PC-3 (cell line): ENCODE data around the gene GALR3. TPM values are rescaled to one million over a fixed set of nuclear protein-coding genes. Genes with fewer than 3 reads are reported as not detected.

Experiments used
- ATAC-seq: fragments of 200-7000 bp; cut with Tn5 transposase; 2 replicates; pipeline ENCODE4 v1.9.1; 2020; ENCODE audit warnings: mild to moderate bottlenecking, moderate library complexity
- BruUV-seq: library from RNA; stranded (reverse); fragments of 400-500 nt; replicated peaks from 2 replicates; lab custom pipeline; 2021; lab: Mats Ljungman, UMichigan
- CTCF ChIA-PET: fragments of 300-600 bp; sonication (Branson Sonifier 250); formaldehyde crosslinking; loops from one replicate; lab custom pipeline; 2022; ENCODE audit warnings: antibody characterized with exemption; lab: Charles Lee
- POLR2A ChIA-PET: fragments of 300-600 bp; sonication (Branson Sonifier 250); formaldehyde crosslinking; loops from one replicate; lab custom pipeline; 2022; ENCODE audit warnings: antibody characterized with exemption; ENCODE audit not compliant: unreplicated experiment; lab: Charles Lee
- DNase-seq: peaks from one replicate; pipeline ENCODE4 v3.0.0-alpha.2; 2015
- H2AFZ ChIP-seq: fragments of 300-600 bp; sonication (generic); 2 replicates; pipeline ENCODE4 v1.6.0; 2016; ENCODE audit warnings: antibody characterized with exemption, low read length
- H3F3A ChIP-seq: fragments of 300-600 bp; sonication (generic); one replicate; pipeline ENCODE4 v1.6.0; 2017; ENCODE audit warnings: antibody characterized with exemption, low read length, control low read depth, mild to moderate bottlenecking; ENCODE audit not compliant: unreplicated experiment
- H3K27ac ChIP-seq: fragments of 300-600 bp; sonication (generic); 2 replicates; pipeline ENCODE4 v1.5.1; 2016; ENCODE audit warnings: mild to moderate bottlenecking, low read length
- H3K27me3 ChIP-seq: fragments of 300-600 bp; sonication (generic); 2 replicates; pipeline ENCODE4 v1.6.1; 2016; ENCODE audit warnings: low read length, mixed read lengths
- H3K36me3 ChIP-seq: fragments of 300-600 bp; sonication (generic); 2 replicates; pipeline ENCODE4 v1.6.1; 2016; ENCODE audit warnings: low read depth, mixed run types, low read length, mixed read lengths
- H3K4me1 ChIP-seq: fragments of 300-600 bp; sonication (generic); 2 replicates; pipeline ENCODE4 v1.5.1; 2016; ENCODE audit warnings: low read length; ENCODE audit not compliant: insufficient read depth
- H3K4me2 ChIP-seq: fragments of 300-600 bp; sonication (generic); 2 replicates; pipeline ENCODE4 v1.6.0; 2016; ENCODE audit warnings: low read length
- H3K4me3 ChIP-seq: fragments of 300-600 bp; sonication (generic); 2 replicates; pipeline ENCODE4 v1.5.1; 2016; ENCODE audit warnings: mild to moderate bottlenecking, low read length, mixed read lengths
- H3K79me2 ChIP-seq: fragments of 300-600 bp; sonication (generic); 2 replicates; pipeline ENCODE4 v1.6.1; 2017; ENCODE audit warnings: low read length, mixed read lengths
- H3K9ac ChIP-seq: fragments of 300-600 bp; sonication (generic); 2 replicates; pipeline ENCODE4 v1.6.0; 2016; ENCODE audit warnings: mild to moderate bottlenecking, low read length
- H3K9me2 ChIP-seq: fragments of 300-600 bp; sonication (generic); replicated peaks from 2 replicates; pipeline ENCODE4 v1.6.1; 2016; ENCODE audit warnings: mixed run types, low read length, mixed read lengths
- H3K9me3 ChIP-seq: fragments of 300-600 bp; sonication (generic); 2 replicates; pipeline ENCODE4 v1.6.1; 2016; ENCODE audit warnings: low read length, mixed read lengths
- H4K20me1 ChIP-seq: fragments of 300-600 bp; sonication (generic); 2 replicates; pipeline ENCODE4 v1.6.1; 2016; ENCODE audit warnings: low read length, mixed read lengths
- CTCF ChIP-seq: fragments of 300-600 bp; sonication (generic); conservative IDR thresholded peaks from 2 replicates; pipeline ENCODE4 v1.5.1; 2017; ENCODE audit warnings: antibody characterized with exemption, low read depth, mild to moderate bottlenecking, low read length
- EZH2 ChIP-seq: fragments of 300-600 bp; sonication (generic); IDR thresholded peaks from one replicate; pipeline ENCODE4 v1.6.1; 2017; ENCODE audit warnings: antibody characterized with exemption, mild to moderate bottlenecking, low read length; ENCODE audit not compliant: unreplicated experiment
- EZH2phosphoT487 ChIP-seq: fragments of 300-600 bp; sonication (generic); IDR thresholded peaks from 2 replicates; pipeline ENCODE4 v1.6.1; 2018; ENCODE audit warnings: mild to moderate bottlenecking, antibody characterized with exemption, low read length, borderline replicate concordance
- intact Hi-C: fragments of 100-400 bp; cut with micrococcal nuclease; formaldehyde crosslinking; loops from 2 replicates; pipeline ENCODE4 v1.9.0; 2023
- total RNA-seq: library from RNA; depleted of rRNA; stranded (reverse); fragments of >200 nt; gene quantifications from 2 replicates; pipeline ENCODE4 v1.2.3, GENCODE V29; 2014

GALR3 gene
- total RNA-seq, 1 experiment from 2014 or later, result not detected

GRCh38 chr22:37808294-37808657, 14.9 kb upstream of the GALR3 start:
- peaks cover 21% of the 10 kb centered on the region for H4K20me1 ChIP-seq
- no peaks in the 10 kb centered on the region for H3K9me3 ChIP-seq
- no peaks in the 10 kb centered on the region for H3K27me3 ChIP-seq
- ChIA-PET POLR2A (interaction anchor here (0.6 to 0.7 kb wide), 2 partner anchors 145 to 202 kb away, joined by 3 to 10 read pairs; partner anchors contain the start of gene POLR2F), CTCF (interaction anchor here (0.7 kb wide), 1 partner anchor 98 kb away, joined by 9 read pairs; the partner anchor contains the start of gene MICALL1)
- H3F3A ChIP-seq, result peaks cover 18% of the 10 kb centered on the region
- H3K36me3 ChIP-seq, result no peaks in the 10 kb centered on the region
- TF ChIP-seq CTCF, result no peak
- TF ChIP-seq EZH2phosphoT487, result no peak
- TF ChIP-seq EZH2, result no peak
- no peak for ATAC-seq
- peak overlapping the region; percentile 98 for H3K4me2 ChIP-seq
- peak overlapping the region; percentile 100 for H3K4me3 ChIP-seq
- peaks cover 30% of the 10 kb centered on the region for H3K79me2 ChIP-seq
- peak overlapping the region; percentile 16; the same call in 1 of the 2 replicates for H3K27ac ChIP-seq
- intact Hi-C loops, result loop anchor here (10.0 kb wide), 1 partner anchor 123 kb away; the partner anchor contains the start of gene NOL12
- peak overlapping the region; percentile 51; the same call in 1 of the 2 replicates for H2AFZ ChIP-seq
- H3K9me2 ChIP-seq, result no peaks in the 10 kb centered on the region
- H3K4me1 ChIP-seq, result peaks cover 12% of the 10 kb centered on the region
- H3K9ac ChIP-seq, result peak overlapping the region; percentile 45
- DNase-seq, result no peak
- BruUV-seq, result no TSS peak

- Histone ChIP-seq H3K27me3 (no peaks in the 10 kb centered on the region), H3K4me3 (no peak overlapping the region), H3F3A (peaks cover 18% of the 10 kb centered on the region), H3K4me2 (no peak overlapping the region), H3K27ac (no peak overlapping the region), H3K79me2 (peaks cover 30% of the 10 kb centered on the region), H2AFZ (no peak overlapping the region), H3K4me1 (peaks cover 5% of the 10 kb centered on the region), H4K20me1 (peaks cover 21% of the 10 kb centered on the region), H3K9me2 (no peaks in the 10 kb centered on the region), H3K36me3 (no peaks in the 10 kb centered on the region), H3K9ac (no peak overlapping the region), H3K9me3 (no peaks in the 10 kb centered on the region)
- no peak for ATAC-seq
- no peak for DNase-seq
- no TSS peak for BruUV-seq
- TF ChIP-seq EZH2phosphoT487, result no peak
- TF ChIP-seq CTCF, result no peak
- no peak for TF ChIP-seq EZH2
- intact Hi-C loops, result loop anchor here (10.0 kb wide), 1 partner anchor 125 kb away; the partner anchor contains the start of gene NOL12
- ChIA-PET CTCF (no interaction called here), POLR2A (interaction anchor here (0.6 to 0.9 kb wide), 2 partner anchors 34 to 144 kb away, joined by 3 read pairs; partner anchors contain the start of genes ANKRD54 and POLR2F)
Observed at GRCh38 chr22:37809672-37810333, 13.4 kb upstream of the GALR3 start.

- DNase-seq, result no peak
- Histone ChIP-seq H3K4me2 (no peak overlapping the region), H3K9me3 (no peaks in the 10 kb centered on the region), H3K9me2 (no peaks in the 10 kb centered on the region), H4K20me1 (peaks cover 4% of the 10 kb centered on the region), H3K27ac (no peak overlapping the region), H3K4me3 (no peak overlapping the region), H3K36me3 (no peaks in the 10 kb centered on the region), H3K4me1 (peaks cover 5% of the 10 kb centered on the region), H3K79me2 (peaks cover 12% of the 10 kb centered on the region), H3F3A (peaks cover 6% of the 10 kb centered on the region), H3K27me3 (no peaks in the 10 kb centered on the region), H3K9ac (no peak overlapping the region), H2AFZ (no peak overlapping the region)
- no peak for ATAC-seq
- BruUV-seq, result no TSS peak
- intact Hi-C loops, result no loop called here
- POLR2A ChIA-PET, result no interaction called here
- no peak for TF ChIP-seq EZH2
- no peak for TF ChIP-seq EZH2phosphoT487
- no peak for TF ChIP-seq CTCF
- CTCF ChIA-PET, result no interaction called here
Observed at GRCh38 chr22:37811867-37812266, 11.3 kb upstream of the GALR3 start.
